HCT116 (cell line): Measurements from ENCODE around the gene CD58. TPM values are rescaled to one million over a fixed set of nuclear protein-coding genes. Genes with fewer than 3 reads are reported as not detected.

Experiments used
- ATAC-seq: fragments of 200-7000 bp; cut with Tn5 transposase; 2 replicates; pipeline ENCODE4 v1.9.1; 2020; ENCODE audit warnings: mild to moderate bottlenecking, moderate library complexity
- BruUV-seq: library from RNA; stranded (reverse); fragments of 400-500 nt; replicated peaks from 2 replicates; lab custom pipeline; 2021; lab: Mats Ljungman, UMichigan
- CTCF ChIA-PET: fragments of 300-600 bp; sonication (Branson Sonifier 250); formaldehyde crosslinking; loops from one replicate; lab custom pipeline; 2021; ENCODE audit warnings: antibody characterized with exemption; lab: Charles Lee
- POLR2A ChIA-PET: fragments of 300-600, 350-600 bp; sonication (Branson Sonifier 250); formaldehyde crosslinking; loops from one replicate; lab custom pipeline; 2021; ENCODE audit warnings: antibody characterized with exemption; lab: Charles Lee
- RAD21 ChIA-PET, 2 experiments: fragments of 300-600 bp; sonication (Branson Sonifier 250); formaldehyde crosslinking; loops; one replicate each; lab custom pipeline; 2023; ENCODE audit warnings: low total read pairs in 2 of 2; ENCODE audit not compliant: uncharacterized antibody in 2 of 2, unreplicated experiment in 2 of 2, low non-redundant PET in 1 of 2; lab: Charles Lee
- DNase-seq: peaks from one replicate; pipeline ENCODE4 v3.0.0-alpha.2; 2010; ENCODE audit warnings: low read depth, low spot score
- H2AFZ ChIP-seq: fragments of 200-600 bp; shearing (Covaris generic), sonication (generic); 2 replicates; pipeline ENCODE4 v1.6.1; 2017; ENCODE audit warnings: low read depth, mixed run types, mixed read lengths, antibody characterized with exemption, low read length; ENCODE audit not compliant: poor library complexity, severe bottlenecking
- H3K27ac ChIP-seq: 2 replicates; pipeline ENCODE4 v1.5.1; 2012; ENCODE audit warnings: low read depth, low read length
- H3K27me3 ChIP-seq: fragments of 200-600 bp; sonication (generic); 2 replicates; pipeline ENCODE4 v1.6.1; 2016; ENCODE audit warnings: mixed run types, low read length, mixed read lengths; ENCODE audit not compliant: insufficient read depth
- H3K36me3 ChIP-seq, 2 experiments: fragments of 200-500 bp in 1 of 2; fragments of 200-600 bp in 1 of 2; sonication (Bioruptor generic) in 1 of 2; sonication (generic) in 1 of 2; 2 replicates each; pipeline versions ENCODE4 v1.5.1 to v1.6.1; 2014 to 2016; ENCODE audit warnings: low read length in 2 of 2, inconsistent platforms in 1 of 2, mixed read lengths in 1 of 2, mixed run types in 1 of 2; ENCODE audit not compliant: insufficient read depth in 2 of 2, control insufficient read depth in 1 of 2
- H3K4me1 ChIP-seq, 2 experiments: fragments of 200-600 bp in 1 of 2; sonication (generic) in 1 of 2; 2 replicates each; pipeline versions ENCODE4 v1.5.1 to v1.6.1; 2012 to 2017; ENCODE audit warnings: low read length in 2 of 2, inconsistent platforms in 1 of 2, mild to moderate bottlenecking in 1 of 2, mixed read lengths in 1 of 2, mixed run types in 1 of 2, moderate library complexity in 1 of 2; ENCODE audit not compliant: insufficient read depth in 2 of 2, control insufficient read depth in 1 of 2
- H3K4me2 ChIP-seq: fragments of 200-600 bp; sonication (generic); 2 replicates; pipeline ENCODE4 v1.6.1; 2017; ENCODE audit warnings: mixed run types, low read length, mixed read lengths
- H3K4me3 ChIP-seq, 2 experiments: fragments of 200-600 bp in 1 of 2; sonication (generic) in 1 of 2; replicated peaks in 1 of 2; 2 replicates each; pipeline ENCODE4 v1.5.1; 2011 to 2016; ENCODE audit warnings: low read length in 2 of 2, control low read depth in 1 of 2, low read depth in 1 of 2, mild to moderate bottlenecking in 1 of 2, mixed read lengths in 1 of 2, mixed run types in 1 of 2
- H3K79me2 ChIP-seq: fragments of 200-600 bp; sonication (generic); 2 replicates; pipeline ENCODE4 v1.6.1; 2017; ENCODE audit warnings: mild to moderate bottlenecking, mixed run types, low read length, moderate library complexity, mixed read lengths; ENCODE audit not compliant: insufficient read depth
- H3K9ac ChIP-seq: fragments of 200-600 bp; sonication (generic); 2 replicates; pipeline ENCODE4 v1.6.1; 2016; ENCODE audit warnings: low read length, mixed read lengths
- H3K9me2 ChIP-seq: fragments of 200-600 bp; sonication (generic), shearing (Covaris generic); 2 replicates; pipeline ENCODE4 v1.6.1; 2017; ENCODE audit warnings: mixed run types, mild to moderate bottlenecking, moderate library complexity; ENCODE audit not compliant: insufficient read depth
- H3K9me3 ChIP-seq, 2 experiments: fragments of 200-500 bp in 1 of 2; fragments of 200-600 bp in 1 of 2; sonication (Bioruptor generic) in 1 of 2; sonication (generic) in 1 of 2; 2 replicates each; pipeline ENCODE4 v1.6.1; 2014 to 2017; ENCODE audit warnings: low read length in 2 of 2, mixed read lengths in 2 of 2, inconsistent platforms in 1 of 2, low read depth in 1 of 2, mild to moderate bottlenecking in 1 of 2, mixed run types in 1 of 2, moderate library complexity in 1 of 2; ENCODE audit not compliant: control insufficient read depth in 1 of 2, insufficient read depth in 1 of 2
- H4K20me1 ChIP-seq: fragments of 200-600 bp; sonication (generic), shearing (Covaris generic); 2 replicates; pipeline ENCODE4 v1.6.1; 2017; ENCODE audit warnings: mixed run types, mild to moderate bottlenecking, moderate library complexity; ENCODE audit not compliant: insufficient read depth
- ATF3 ChIP-seq: IDR thresholded peaks from 2 replicates; pipeline ENCODE4 v1.6.1; 2012
- CBX3 ChIP-seq: IDR thresholded peaks from 2 replicates; pipeline ENCODE4 v1.6.1; 2012; ENCODE audit warnings: low read depth
- CEBPB ChIP-seq: IDR thresholded peaks from 2 replicates; pipeline ENCODE4 v1.6.1; 2012; ENCODE audit warnings: low read depth
- EGR1 ChIP-seq: IDR thresholded peaks from 2 replicates; pipeline ENCODE4 v1.6.1; 2012; ENCODE audit warnings: low read depth
- ELF1 ChIP-seq: IDR thresholded peaks from 2 replicates; pipeline ENCODE4 v1.6.1; 2012; ENCODE audit warnings: low read depth, borderline replicate concordance
- EZH2phosphoT487 ChIP-seq: fragments of 200-600 bp; IDR thresholded peaks from 2 replicates; pipeline ENCODE4 v1.6.1; 2018; ENCODE audit warnings: antibody characterized with exemption, borderline replicate concordance
- FOSL1 ChIP-seq: IDR thresholded peaks from 2 replicates; pipeline ENCODE4 v1.6.1; 2012; ENCODE audit warnings: low read depth
- POLR2A ChIP-seq: IDR thresholded peaks from 2 replicates; pipeline ENCODE4 v1.7.0; 2011; ENCODE audit warnings: borderline replicate concordance; ENCODE audit not compliant: insufficient read depth, insufficient read length; ENCODE audit errors: extremely low read depth
- POLR2AphosphoS5 ChIP-seq: IDR thresholded peaks from 2 replicates; pipeline ENCODE4 v1.6.1; 2011; ENCODE audit warnings: mild to moderate bottlenecking, low read depth, low read length, moderate library complexity
- RAD21 ChIP-seq: IDR thresholded peaks from 2 replicates; pipeline ENCODE4 v1.6.1; 2012; ENCODE audit warnings: low read depth, mild to moderate bottlenecking
- SP1 ChIP-seq: IDR thresholded peaks from 2 replicates; pipeline ENCODE4 v1.6.1; 2012; ENCODE audit warnings: low read depth
- SRF ChIP-seq: IDR thresholded peaks from 2 replicates; pipeline ENCODE4 v1.6.1; 2012; ENCODE audit warnings: low read depth
- TCF7L2 ChIP-seq: IDR thresholded peaks from 2 replicates; pipeline ENCODE4 v1.7.0; 2011; ENCODE audit warnings: borderline replicate concordance, inconsistent platforms; ENCODE audit not compliant: insufficient read depth, insufficient read length; ENCODE audit errors: extremely low read depth
- YY1 ChIP-seq: IDR thresholded peaks from 2 replicates; pipeline ENCODE4 v1.6.1; 2011; ENCODE audit warnings: low read length, low read depth, moderate library complexity, mild to moderate bottlenecking; ENCODE audit not compliant: insufficient replicate concordance; ENCODE audit errors: extremely low read depth
- ZBTB33 ChIP-seq: IDR thresholded peaks from 2 replicates; pipeline ENCODE4 v1.6.1; 2011; ENCODE audit warnings: mild to moderate bottlenecking, low read length, moderate library complexity; ENCODE audit not compliant: insufficient replicate concordance; ENCODE audit errors: extremely low read depth
- ZFX ChIP-seq: fragments of 450-650 bp; IDR thresholded peaks from 2 replicates; pipeline ENCODE4 v1.6.1; 2017
- ZNF274 ChIP-seq: fragments of 200-500 bp; sonication (Bioruptor generic); IDR thresholded peaks from 2 replicates; pipeline ENCODE4 v1.6.1; 2014; ENCODE audit warnings: mild to moderate bottlenecking, low read depth, low read length, inconsistent platforms
- intact Hi-C: fragments of 100-400 bp; cut with micrococcal nuclease; formaldehyde crosslinking; loops from 2 replicates; pipeline ENCODE4 v1.10.0; 2022
- total RNA-seq: library from RNA; stranded (reverse); gene quantifications from one replicate; pipeline ENCODE4 v1.2.1, GENCODE V29; 2021; ENCODE audit not compliant: unreplicated experiment
- TF ChIP-seq, protein P1 (sequence below), 3 experiments: fragments of 200-600 bp in 1 of 3; sonication (generic) in 1 of 3; IDR thresholded peaks in 2 of 3; conservative IDR thresholded peaks in 1 of 3; 2 replicates each; pipeline ENCODE4 v1.5.1; 2012 to 2017; ENCODE audit warnings: low read depth in 2 of 3, low read length in 2 of 3, antibody characterized with exemption in 1 of 3, borderline replicate concordance in 1 of 3, control low read depth in 1 of 3, mild to moderate bottlenecking in 1 of 3, mixed read lengths in 1 of 3, mixed run types in 1 of 3, moderate library complexity in 1 of 3; ENCODE audit not compliant: insufficient read depth in 1 of 3
- TF ChIP-seq, protein P2 (sequence below): IDR thresholded peaks from 2 replicates; pipeline ENCODE4 v1.6.1; 2012

Gene CD58
- total RNA-seq, 1 experiment from 2014 or later: 18.0 TPM

GRCh38 chr1:116521186-116521585, 49.6 kb downstream of the CD58 start:
- Histone ChIP-seq H3K9ac (no peak overlapping the region), H3K9me2 (no peaks in the 10 kb centered on the region), H3K27ac (no peak overlapping the region), H3K4me1 (no peaks in the 10 kb centered on the region), H3K9me3 (no peaks in the 10 kb centered on the region), H3K27me3 (no peaks in the 10 kb centered on the region), H4K20me1 (no peaks in the 10 kb centered on the region), H3K36me3 (no peaks in the 10 kb centered on the region), H3K4me2 (no peak overlapping the region), H3K4me3 (no peak overlapping the region), H2AFZ (no peak overlapping the region), H3K79me2 (no peaks in the 10 kb centered on the region)
- no peak for ATAC-seq
- no TSS peak for BruUV-seq
- no peak for DNase-seq
- ChIA-PET POLR2A (no interaction called here), RAD21 (no interaction called here), CTCF (no interaction called here)
- no peak for TF ChIP-seq EGR1
- TF ChIP-seq ZFX: no peak
- TF ChIP-seq, protein P1, sequence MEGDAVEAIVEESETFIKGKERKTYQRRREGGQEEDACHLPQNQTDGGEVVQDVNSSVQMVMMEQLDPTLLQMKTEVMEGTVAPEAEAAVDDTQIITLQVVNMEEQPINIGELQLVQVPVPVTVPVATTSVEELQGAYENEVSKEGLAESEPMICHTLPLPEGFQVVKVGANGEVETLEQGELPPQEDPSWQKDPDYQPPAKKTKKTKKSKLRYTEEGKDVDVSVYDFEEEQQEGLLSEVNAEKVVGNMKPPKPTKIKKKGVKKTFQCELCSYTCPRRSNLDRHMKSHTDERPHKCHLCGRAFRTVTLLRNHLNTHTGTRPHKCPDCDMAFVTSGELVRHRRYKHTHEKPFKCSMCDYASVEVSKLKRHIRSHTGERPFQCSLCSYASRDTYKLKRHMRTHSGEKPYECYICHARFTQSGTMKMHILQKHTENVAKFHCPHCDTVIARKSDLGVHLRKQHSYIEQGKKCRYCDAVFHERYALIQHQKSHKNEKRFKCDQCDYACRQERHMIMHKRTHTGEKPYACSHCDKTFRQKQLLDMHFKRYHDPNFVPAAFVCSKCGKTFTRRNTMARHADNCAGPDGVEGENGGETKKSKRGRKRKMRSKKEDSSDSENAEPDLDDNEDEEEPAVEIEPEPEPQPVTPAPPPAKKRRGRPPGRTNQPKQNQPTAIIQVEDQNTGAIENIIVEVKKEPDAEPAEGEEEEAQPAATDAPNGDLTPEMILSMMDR (IDR thresholded peaks at IDR 0.05 in 2 of 3, conservative IDR thresholded peaks at IDR 0.05 in 1 of 3; ENCODE audit: borderline replicate concordance in 1 of 3, insufficient read depth in 1 of 3, low read depth in 2 of 3, low read length in 2 of 3): no peak
- no peak for TF ChIP-seq CBX3
- no peak for TF ChIP-seq SRF
- no peak for TF ChIP-seq SP1
- no peak for TF ChIP-seq YY1
- TF ChIP-seq RAD21: no peak
- no peak for TF ChIP-seq EZH2phosphoT487
- TF ChIP-seq ZNF274: no peak
- TF ChIP-seq ELF1: no peak
- TF ChIP-seq ZBTB33: no peak
- TF ChIP-seq, protein P2, sequence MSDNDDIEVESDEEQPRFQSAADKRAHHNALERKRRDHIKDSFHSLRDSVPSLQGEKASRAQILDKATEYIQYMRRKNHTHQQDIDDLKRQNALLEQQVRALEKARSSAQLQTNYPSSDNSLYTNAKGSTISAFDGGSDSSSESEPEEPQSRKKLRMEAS: no peak
- no peak for TF ChIP-seq POLR2A
- TF ChIP-seq TCF7L2: no peak
- TF ChIP-seq ATF3: no peak
- TF ChIP-seq FOSL1: no peak
- no peak for TF ChIP-seq CEBPB
- no peak for TF ChIP-seq POLR2AphosphoS5
- intact Hi-C loops: no loop called here
